Ovary (tissue), 9 donors: ENCODE data around the gene AP5B1. TPM values are rescaled to one million over a fixed set of nuclear protein-coding genes. Genes with fewer than 3 reads are reported as not detected.
"Not testable (repeated sequence)": the region's sequence is repeated elsewhere in the genome, so short reads cannot be mapped to it uniquely, and the experiment has no call there.

ENCODE experiments used
- DNase-seq, 5 donors: peaks; one replicate each; pipeline ENCODE4 v3.0.0-alpha.2; 2019 to 2020
- H3K27ac ChIP-seq, 2 donors: fragments of 200-600 bp; one replicate each; pipeline versions ENCODE4 v1.5.1 to v1.8.0; 2019 to 2022
- H3K27me3 ChIP-seq: fragments of 200-600 bp; one replicate; pipeline ENCODE4 v1.8.0; 2022
- H3K36me3 ChIP-seq: fragments of 200-600 bp; sonication (generic); one replicate; pipeline ENCODE4 v1.5.1; 2019
- H3K4me1 ChIP-seq: one replicate; pipeline ENCODE4 v1.8.1; 2013; ENCODE audit warnings: mild to moderate bottlenecking, moderate library complexity; ENCODE audit not compliant: insufficient read depth
- H3K4me3 ChIP-seq: fragments of 200-600 bp; sonication (generic); one replicate; pipeline ENCODE4 v1.5.1; 2017
- H3K9me3 ChIP-seq, 2 donors: fragments of 200-600 bp in 1 of 2; sonication (generic) in 1 of 2; one replicate each; pipeline versions ENCODE4 v1.5.1 to v1.8.1; 2013 to 2019; ENCODE audit warnings: mild to moderate bottlenecking in 1 of 2, moderate library complexity in 1 of 2
- CTCF ChIP-seq, 3 donors: fragments of 450-650 bp in 2 of 3; fragments of 200-600 bp in 1 of 3; IDR thresholded peaks; one replicate each; pipeline versions ENCODE4 v1.5.1 to v1.8.0; 2016 to 2022; ENCODE audit warnings: antibody characterized with exemption in 3 of 3, mild to moderate bottlenecking in 1 of 3
- EP300 ChIP-seq: sonication (generic); formaldehyde crosslinking; IDR thresholded peaks from one replicate; pipeline ENCODE4 v1.6.1; 2017; ENCODE audit warnings: antibody characterized with exemption
- POLR2A ChIP-seq: fragments of 450-650 bp; IDR thresholded peaks from one replicate; pipeline ENCODE4 v1.6.1; 2017; ENCODE audit warnings: antibody characterized with exemption, mild to moderate bottlenecking, moderate library complexity
- WGBS, 3 donors: extraction: QIAGEN DNeasy Blood & Tissue Kit in 1 of 3; methylation state at CpG; one replicate each; pipeline versions ENCODE4 v1.1.5 to v1.1.7; 2013 to 2017; 5-methylcytosine and 5-hydroxymethylcytosine counted together
- intact Hi-C, 4 donors: fragments of 100-400 bp; cut with DNase I; formaldehyde crosslinking; loops; one replicate each; pipeline versions ENCODE4 v1.11.0 to v1.15.1; 2022 to 2023
- polyA plus RNA-seq, 2 donors: library from polyadenylated mRNA; stranded (reverse); fragments of 200-250 nt in 1 of 2; fragments of 350-450 nt in 1 of 2; fragmentation: Illumina TruSeq in 1 of 2; extraction: RNeasy Lipid Tissue Mini Kit (QIAGEN cat#74804) in 1 of 2; gene quantifications; one replicate each; pipeline ENCODE4 v1.2.3, GENCODE V29; 2013 to 2014
- total RNA-seq, 7 donors: library from RNA; depleted of rRNA in 2 of 7; stranded (reverse); fragments of >200 nt in 2 of 7; fragmentation: NEBNext Ultra II Directional in 3 of 7; extraction: Animal tissue kit (Norgen Biotek cat#: 25700) in 3 of 7; gene quantifications; one replicate each; pipeline versions ENCODE4 v1.1.0 to v1.2.4, GENCODE V29; 2016 to 2023
- donor health status: DM: no; HTN: no; CAD: no; lungs with moderate emphysema.
- donor health status: DM: no; HTN: no; CAD: no.
- donor health status: Bipolar disorder and iron deficiency.
- donor health status: DM: yes; HTN: yes; CAD: no.
- donor health status: DM: no; HTN: no; CAD: no.
- donor health status: DM: yes; HTN: yes; CAD: no.

Gene AP5B1
- total and polyA plus RNA-seq, 9 donors, result 2.3 to 14.7 (median 7.5) TPM

- Histone ChIP-seq H3K9me3 (no peaks in the 10 kb centered on the region), H3K27ac (no peak overlapping the region), H3K27me3 (no peaks in the 10 kb centered on the region), H3K4me3 (no peak overlapping the region), H3K36me3 (no peaks in the 10 kb centered on the region), H3K4me1 (no peaks in the 10 kb centered on the region)
- TF ChIP-seq EP300 (no peak), CTCF (IDR thresholded peaks at IDR 0.05) (no peak), POLR2A (no peak)
- intact Hi-C loops, result no loop called here
- DNase-seq, result no peak
- 80 to 92% (median 83%) methylated on average over 2 of the region's 2 CpGs for WGBS, 3 donors
Observed at GRCh38 chr11:65739022-65739421, 41.8 kb downstream of the AP5B1 start.

- no peak overlapping the region for H3K27ac ChIP-seq
- H3K9me3 ChIP-seq, result no peaks in the 10 kb centered on the region
- no peak for DNase-seq
- H3K4me3 ChIP-seq, result no peak overlapping the region
- no peaks in the 10 kb centered on the region for H3K36me3 ChIP-seq
- no peak for TF ChIP-seq EP300
- TF ChIP-seq POLR2A, result no peak
- no peak for TF ChIP-seq CTCF (IDR thresholded peaks at IDR 0.05)
- H3K27me3 ChIP-seq, result no peaks in the 10 kb centered on the region
- no peaks in the 10 kb centered on the region for H3K4me1 ChIP-seq
- intact Hi-C loops, result no loop called here
Observed at GRCh38 chr11:65736810-65737209, 44.0 kb downstream of the AP5B1 start.

- H3K27ac ChIP-seq, DNase-seq, H3K36me3 ChIP-seq, H3K27me3 ChIP-seq, intact Hi-C loops, H3K4me1 ChIP-seq, H3K4me3 ChIP-seq, H3K9me3 ChIP-seq: not testable (repeated sequence)
- WGBS, 3 donors, result 76 to 79% (median 78%) methylated on average over 4 of the region's 4 CpGs
Observed at GRCh38 chr11:65735111-65735510, 45.7 kb downstream of the AP5B1 start.

GRCh38 chr11:65730461-65730860, 50.3 kb downstream of the AP5B1 start:
- DNase-seq, result no peak
- H3K27ac ChIP-seq, result no peak overlapping the region
- H3K36me3 ChIP-seq, result no peaks in the 10 kb centered on the region
- H3K27me3 ChIP-seq, result no peaks in the 10 kb centered on the region
- 38 to 56% (median 50%) methylated on average over 5 of the region's 5 CpGs for WGBS, 3 donors
- intact Hi-C loops, result no loop called here
- no peaks in the 10 kb centered on the region for H3K9me3 ChIP-seq
- H3K4me1 ChIP-seq, result no peaks in the 10 kb centered on the region
- TF ChIP-seq POLR2A (no peak), CTCF (IDR thresholded peaks at IDR 0.05) (no peak), EP300 (no peak)
- no peak overlapping the region for H3K4me3 ChIP-seq

- DNase-seq, result no peak
- WGBS, 3 donors, result 80 to 91% (median 90%) methylated on average over 15 of the region's 15 CpGs
- no peak overlapping the region for H3K4me3 ChIP-seq
- TF ChIP-seq CTCF (IDR thresholded peaks at IDR 0.05), result no peak
- no peak for TF ChIP-seq EP300
- no peak for TF ChIP-seq POLR2A
- H3K4me1 ChIP-seq, result no peaks in the 10 kb centered on the region
- no peaks in the 10 kb centered on the region for H3K27me3 ChIP-seq
- H3K9me3 ChIP-seq, result no peaks in the 10 kb centered on the region
- intact Hi-C loops, result no loop called here
- H3K27ac ChIP-seq, result no peak overlapping the region
- H3K36me3 ChIP-seq, result no peaks in the 10 kb centered on the region
Observed at GRCh38 chr11:65727865-65728264, 52.9 kb downstream of the AP5B1 start.
